ENCODE data around the gene POGZ.

POGZ gene

DNA sequence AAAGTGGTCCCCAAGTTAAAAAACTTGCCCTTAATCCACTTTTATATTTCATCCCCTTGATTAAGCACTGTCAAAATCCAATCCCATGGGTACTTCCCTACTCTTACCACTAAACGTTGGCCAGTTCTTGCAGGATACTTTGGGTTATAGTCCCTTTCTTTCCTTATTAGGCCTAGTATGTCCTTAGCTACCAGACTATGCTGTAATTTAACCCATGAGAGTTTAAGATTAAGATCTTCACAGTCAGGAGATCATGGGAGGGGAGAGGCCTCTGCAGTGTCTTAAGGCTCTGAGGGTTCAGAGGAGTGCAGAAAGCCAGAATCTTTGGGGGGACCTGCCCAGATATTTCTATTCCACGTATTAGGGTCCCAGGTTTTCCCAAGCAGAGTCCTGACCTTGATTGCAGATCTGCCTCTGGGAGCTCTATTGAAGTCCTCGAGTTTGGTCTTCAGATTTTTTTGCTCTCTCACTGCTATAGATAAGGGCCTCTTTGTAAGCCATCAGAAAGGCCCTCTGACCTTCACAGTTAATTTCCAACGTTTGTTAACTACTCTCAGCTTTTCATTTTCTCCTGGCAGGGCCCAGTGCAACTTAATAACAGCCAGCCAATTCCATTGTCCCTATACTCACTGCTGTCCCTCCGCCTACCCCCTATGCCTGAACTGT, 42.9 kb upstream of the POGZ start:
- Histone ChIP-seq H3K4me1 (no peaks in the 10 kb centered on the region), H3K4me3 (ENCODE audit: low read depth, low read length) (no peak overlapping the region), H3K9me3 (no peaks in the 10 kb centered on the region), H3K27me3 (no peaks in the 10 kb centered on the region), H3K36me3 (no peaks in the 10 kb centered on the region)
- TF ChIP-seq, protein P1, sequence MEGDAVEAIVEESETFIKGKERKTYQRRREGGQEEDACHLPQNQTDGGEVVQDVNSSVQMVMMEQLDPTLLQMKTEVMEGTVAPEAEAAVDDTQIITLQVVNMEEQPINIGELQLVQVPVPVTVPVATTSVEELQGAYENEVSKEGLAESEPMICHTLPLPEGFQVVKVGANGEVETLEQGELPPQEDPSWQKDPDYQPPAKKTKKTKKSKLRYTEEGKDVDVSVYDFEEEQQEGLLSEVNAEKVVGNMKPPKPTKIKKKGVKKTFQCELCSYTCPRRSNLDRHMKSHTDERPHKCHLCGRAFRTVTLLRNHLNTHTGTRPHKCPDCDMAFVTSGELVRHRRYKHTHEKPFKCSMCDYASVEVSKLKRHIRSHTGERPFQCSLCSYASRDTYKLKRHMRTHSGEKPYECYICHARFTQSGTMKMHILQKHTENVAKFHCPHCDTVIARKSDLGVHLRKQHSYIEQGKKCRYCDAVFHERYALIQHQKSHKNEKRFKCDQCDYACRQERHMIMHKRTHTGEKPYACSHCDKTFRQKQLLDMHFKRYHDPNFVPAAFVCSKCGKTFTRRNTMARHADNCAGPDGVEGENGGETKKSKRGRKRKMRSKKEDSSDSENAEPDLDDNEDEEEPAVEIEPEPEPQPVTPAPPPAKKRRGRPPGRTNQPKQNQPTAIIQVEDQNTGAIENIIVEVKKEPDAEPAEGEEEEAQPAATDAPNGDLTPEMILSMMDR (IDR thresholded peaks at IDR 0.05; ENCODE audit: low read depth, low read length): no peak
- no peak for DNase-seq

DNA sequence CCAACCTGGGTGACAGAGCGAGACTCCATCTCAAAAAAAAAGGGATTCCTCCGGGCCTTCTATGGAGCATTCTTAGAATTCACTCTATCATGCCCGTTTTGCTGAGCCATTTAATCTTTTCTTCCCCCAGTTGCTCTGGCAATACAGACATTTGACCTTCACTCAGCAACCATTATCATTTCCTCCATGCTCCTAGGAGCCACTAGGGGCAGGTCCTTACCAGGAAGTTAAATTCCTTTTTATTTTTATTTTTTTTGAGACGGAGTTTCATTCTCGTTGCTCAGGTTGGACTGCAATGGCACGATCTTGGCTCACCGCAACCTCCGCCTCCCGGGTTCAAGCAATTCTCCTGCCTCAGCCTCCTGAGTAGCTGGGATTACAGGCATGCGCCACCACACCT, 42.2 kb upstream of the POGZ start:
- no peak for DNase-seq
- H3K36me3 ChIP-seq: no peaks in the 10 kb centered on the region
- no peaks in the 10 kb centered on the region for H3K27me3 ChIP-seq
- no peaks in the 10 kb centered on the region for H3K9me3 ChIP-seq
- no peak overlapping the region for H3K4me3 ChIP-seq (ENCODE audit: low read depth, low read length)
- H3K4me1 ChIP-seq: no peaks in the 10 kb centered on the region
- TF ChIP-seq, protein P1 (IDR thresholded peaks at IDR 0.05; ENCODE audit: low read depth, low read length): peak; percentile 7; the same call in 1 of the 2 replicates

DNA sequence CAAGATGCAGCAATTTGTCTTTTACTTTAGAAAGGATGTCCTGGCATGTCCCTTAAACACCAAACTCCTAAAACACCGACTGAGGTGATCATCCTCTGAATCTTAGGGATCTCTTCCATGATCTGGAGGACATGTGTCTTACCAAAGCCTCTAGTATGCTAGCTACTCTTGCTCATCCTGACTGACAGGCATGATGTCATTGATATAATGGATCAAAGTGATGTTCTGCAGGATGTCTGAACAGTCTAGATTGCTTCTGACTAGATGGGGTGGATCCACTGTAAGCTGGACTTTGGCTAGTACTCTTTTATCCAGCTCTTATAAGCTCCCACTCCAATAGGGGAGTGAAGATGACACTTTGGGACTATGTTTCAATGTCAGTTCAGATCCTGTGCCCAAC, 40.6 kb upstream of the POGZ start:
- no peak overlapping the region for H3K4me3 ChIP-seq (ENCODE audit: low read depth, low read length)
- no peaks in the 10 kb centered on the region for H3K36me3 ChIP-seq
- TF ChIP-seq, protein P1 (IDR thresholded peaks at IDR 0.05; ENCODE audit: low read depth, low read length): no peak
- no peaks in the 10 kb centered on the region for H3K9me3 ChIP-seq
- H3K4me1 ChIP-seq: no peaks in the 10 kb centered on the region
- DNase-seq: no peak
- no peaks in the 10 kb centered on the region for H3K27me3 ChIP-seq

DNA sequence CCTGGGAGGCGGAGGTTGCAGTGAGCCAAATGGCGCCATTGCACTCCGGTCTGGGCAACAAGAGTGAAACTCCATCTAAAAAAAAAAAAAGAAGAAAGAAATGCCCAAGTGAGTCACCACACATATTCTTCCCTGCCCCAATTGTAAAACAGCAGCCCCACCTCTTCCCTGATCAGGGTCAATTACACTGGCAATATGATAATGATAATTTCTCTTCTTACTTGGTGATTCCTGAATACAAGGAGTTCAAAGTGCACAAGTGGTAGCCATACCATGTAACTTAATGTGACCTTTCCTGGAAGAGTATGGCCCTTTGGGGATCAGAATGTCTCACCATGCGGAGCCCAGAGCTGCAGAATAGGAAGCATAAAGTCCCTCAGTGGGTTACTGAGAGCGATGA, 40.1 kb upstream of the POGZ start:
- Histone ChIP-seq H3K27me3 (no peaks in the 10 kb centered on the region), H3K4me3 (ENCODE audit: low read depth, low read length) (no peak overlapping the region), H3K4me1 (no peaks in the 10 kb centered on the region), H3K36me3 (no peaks in the 10 kb centered on the region), H3K9me3 (no peaks in the 10 kb centered on the region)
- TF ChIP-seq, protein P1 (IDR thresholded peaks at IDR 0.05; ENCODE audit: low read depth, low read length): no peak
- no peak for DNase-seq

DNA sequence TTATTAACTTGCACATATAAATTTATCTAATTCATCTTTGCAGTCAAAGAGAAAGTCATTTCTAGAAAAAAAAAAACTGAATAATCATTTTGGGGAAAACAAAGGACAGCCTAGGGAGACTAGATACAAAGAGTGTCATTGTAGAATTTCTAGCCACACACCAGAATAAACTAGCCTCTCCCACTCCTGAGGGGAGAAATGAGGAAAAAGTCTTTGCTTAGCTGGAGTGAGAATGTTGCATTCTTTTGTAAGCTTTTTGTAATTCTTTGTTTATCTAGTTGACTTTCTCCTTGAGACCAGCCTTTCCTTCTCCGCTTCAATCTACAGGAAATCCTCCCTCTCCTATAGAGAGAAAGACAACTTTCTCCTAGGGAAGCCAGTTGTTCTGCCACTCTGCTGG, 36.0 kb upstream of the POGZ start:
- no peaks in the 10 kb centered on the region for H3K36me3 ChIP-seq
- TF ChIP-seq, protein P1 (IDR thresholded peaks at IDR 0.05; ENCODE audit: low read depth, low read length): no peak
- H3K4me3 ChIP-seq (ENCODE audit: low read depth, low read length): no peak overlapping the region
- no peaks in the 10 kb centered on the region for H3K9me3 ChIP-seq
- DNase-seq: no peak
- no peaks in the 10 kb centered on the region for H3K4me1 ChIP-seq
- no peaks in the 10 kb centered on the region for H3K27me3 ChIP-seq

DNA sequence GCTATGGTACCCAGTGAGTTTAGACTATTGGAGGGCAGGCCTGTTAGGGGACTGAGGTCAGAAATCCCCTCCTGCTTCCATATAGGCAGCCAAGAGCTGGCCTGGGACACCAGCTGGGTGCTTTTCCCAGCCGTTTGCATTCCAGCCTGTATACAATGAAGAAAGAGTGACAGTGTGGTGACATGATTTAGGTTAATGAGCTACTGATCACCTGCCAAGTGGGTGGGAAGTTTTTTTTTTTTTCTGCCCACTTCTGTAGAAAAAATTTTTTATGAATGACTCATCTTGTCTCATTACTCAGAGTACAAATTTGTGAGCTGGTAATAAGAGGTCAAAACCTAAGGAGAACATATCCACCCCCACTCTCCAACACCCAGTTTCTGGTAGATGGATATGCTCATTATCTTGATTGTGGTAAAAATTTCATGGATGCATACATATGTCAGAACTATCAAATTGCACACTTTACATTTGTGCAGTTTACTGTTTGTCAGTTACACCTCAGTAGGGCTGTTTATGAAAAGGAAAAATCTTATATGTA, 35.5 kb upstream of the POGZ start:
- TF ChIP-seq, protein P1 (IDR thresholded peaks at IDR 0.05; ENCODE audit: low read depth, low read length): no peak
- H3K4me1 ChIP-seq: no peaks in the 10 kb centered on the region
- H3K9me3 ChIP-seq: no peaks in the 10 kb centered on the region
- no peak overlapping the region for H3K4me3 ChIP-seq (ENCODE audit: low read depth, low read length)
- H3K36me3 ChIP-seq: no peaks in the 10 kb centered on the region
- no peak for DNase-seq
- no peaks in the 10 kb centered on the region for H3K27me3 ChIP-seq

All from BE2C (cell line).